Measurements from ENCODE around the gene MAP2K2.
A peak's percentile ranks its signal among the peaks of the same experiment; 100 is the strongest.

MAP2K2 gene

DNA sequence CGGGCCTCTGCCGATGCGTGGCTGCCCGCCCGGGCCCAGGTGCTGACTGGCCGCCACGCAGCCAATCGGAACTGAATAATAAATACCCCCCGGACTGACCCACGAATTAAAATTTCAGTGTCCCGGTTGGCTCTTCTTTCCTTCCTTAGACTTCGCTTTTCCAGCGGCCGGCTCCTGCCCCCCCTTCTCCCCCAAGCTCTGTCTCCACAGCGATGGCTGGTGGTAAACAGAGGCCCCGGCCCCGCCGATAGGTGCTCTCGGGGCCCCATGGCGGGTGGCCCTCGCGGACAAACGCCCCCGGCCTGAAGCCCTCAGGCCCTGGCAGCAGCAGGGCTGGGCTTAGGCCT is 59.8 kb downstream of the MAP2K2 start:
- TF ChIP-seq CTCF (conservative IDR thresholded peaks at IDR 0.05; ENCODE audit: control insufficient read depth, insufficient read depth, low read depth, low read length), result no peak

GRCh38 chr19:4063369-4064148 is 60.4 kb downstream of the MAP2K2 start:
- TF ChIP-seq CTCF (conservative IDR thresholded peaks at IDR 0.05; ENCODE audit: control insufficient read depth, insufficient read depth, low read depth, low read length), result peak; percentile 15
- H3K4me3 ChIP-seq (ENCODE audit: control insufficient read depth, low read depth, low read length), result peak overlapping the region; percentile 73
- DNase-seq (ENCODE audit: low read depth), result no peak

More for the DNA sequence above, 59.8 kb downstream of the MAP2K2 start:
- H3K4me3 ChIP-seq (ENCODE audit: control insufficient read depth, low read depth, low read length), result peak overlapping the region; percentile 73
- peak; percentile 31 for DNase-seq (ENCODE audit: low read depth)

DNA sequence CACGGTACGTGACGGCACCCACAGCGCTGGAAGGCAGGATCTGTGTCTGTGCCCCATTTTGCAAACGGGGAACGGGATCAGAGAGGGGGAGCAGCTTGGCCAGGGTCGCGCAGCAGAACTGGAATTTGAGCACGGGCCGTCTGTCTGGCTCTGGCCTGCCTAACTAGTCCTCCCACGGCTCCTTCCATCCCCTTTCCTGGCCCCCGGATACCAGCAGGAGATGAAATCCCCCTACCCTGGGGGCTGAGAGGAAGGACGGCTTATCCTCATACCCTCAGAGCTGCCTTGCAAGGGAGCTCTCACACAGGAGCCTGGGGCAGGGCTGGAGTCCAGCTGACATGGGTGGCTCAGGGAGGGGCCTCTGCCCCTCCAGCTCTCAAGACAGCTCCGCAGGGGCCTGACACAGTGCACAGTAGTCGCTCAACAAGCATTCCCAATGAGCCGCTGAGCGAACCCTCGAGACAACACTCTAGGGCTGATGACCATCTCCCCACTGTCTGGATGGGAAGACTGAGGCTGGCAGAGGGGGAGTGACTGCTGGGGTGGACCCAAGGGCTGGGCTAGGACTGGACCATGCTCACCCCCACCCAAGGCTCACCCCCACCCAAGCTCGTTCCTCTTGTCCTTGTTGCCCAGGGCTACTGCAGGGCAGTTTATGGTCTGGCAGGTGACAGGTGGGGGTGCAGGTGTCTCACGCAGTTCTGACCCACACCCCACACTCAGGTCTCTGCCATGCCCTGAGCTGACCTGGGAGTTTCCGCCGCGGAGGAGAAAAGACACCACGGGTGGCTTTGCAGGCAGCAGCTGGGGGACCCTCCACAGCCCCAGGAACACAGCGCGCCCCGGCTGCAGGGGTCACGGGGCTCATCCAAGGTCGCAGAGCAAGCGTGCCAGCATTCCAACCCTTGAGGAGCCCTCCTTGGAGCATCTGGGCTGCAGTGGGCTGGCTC is 61.2 kb downstream of the MAP2K2 start:
- peak overlapping the region; percentile 73 for H3K4me3 ChIP-seq (ENCODE audit: control insufficient read depth, low read depth, low read length)
- peak; percentile 35 for DNase-seq (ENCODE audit: low read depth)
- TF ChIP-seq CTCF (conservative IDR thresholded peaks at IDR 0.05; ENCODE audit: control insufficient read depth, insufficient read depth, low read depth, low read length), result no peak

DNA sequence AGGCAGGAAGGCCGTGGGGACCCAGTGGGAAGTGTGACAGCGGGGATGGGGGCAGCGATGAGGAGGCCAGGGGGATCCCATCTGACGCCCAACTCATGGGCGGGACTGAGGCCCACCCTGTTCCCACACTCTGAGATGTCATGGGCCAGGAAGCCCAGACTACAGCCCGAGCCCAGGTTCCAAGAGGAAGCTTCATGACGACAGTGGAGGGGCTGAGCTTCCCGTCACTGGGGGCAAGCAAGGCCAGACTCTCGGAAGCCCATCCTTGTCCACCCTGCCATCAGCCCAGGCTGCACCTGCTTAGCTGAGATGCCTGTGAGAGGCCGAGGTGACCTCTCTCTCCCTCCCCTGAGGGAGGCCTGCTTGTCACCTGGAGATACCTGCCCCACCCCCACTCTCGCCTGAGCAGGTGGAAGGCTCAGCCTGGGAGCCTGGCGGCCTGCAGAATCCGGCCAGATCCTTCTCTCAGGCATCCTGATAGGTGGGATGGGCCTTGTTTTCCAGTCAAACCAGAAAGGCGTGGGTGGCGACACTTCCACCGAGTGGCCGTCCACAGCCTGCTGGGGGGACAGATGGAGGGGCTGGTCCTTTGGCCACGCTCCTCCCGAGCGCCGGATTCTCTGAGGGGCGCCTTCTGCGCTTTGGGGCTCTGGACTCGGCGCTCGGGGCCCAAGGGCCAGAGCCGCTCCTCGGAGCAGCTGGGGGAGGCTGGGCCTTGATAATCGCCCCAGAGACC is 62.1 kb downstream of the MAP2K2 start:
- peak; percentile 31 for DNase-seq (ENCODE audit: low read depth)
- H3K4me3 ChIP-seq (ENCODE audit: control insufficient read depth, low read depth, low read length), result peak overlapping the region; percentile 16
- TF ChIP-seq CTCF (conservative IDR thresholded peaks at IDR 0.05; ENCODE audit: control insufficient read depth, insufficient read depth, low read depth, low read length), result no peak

DNA sequence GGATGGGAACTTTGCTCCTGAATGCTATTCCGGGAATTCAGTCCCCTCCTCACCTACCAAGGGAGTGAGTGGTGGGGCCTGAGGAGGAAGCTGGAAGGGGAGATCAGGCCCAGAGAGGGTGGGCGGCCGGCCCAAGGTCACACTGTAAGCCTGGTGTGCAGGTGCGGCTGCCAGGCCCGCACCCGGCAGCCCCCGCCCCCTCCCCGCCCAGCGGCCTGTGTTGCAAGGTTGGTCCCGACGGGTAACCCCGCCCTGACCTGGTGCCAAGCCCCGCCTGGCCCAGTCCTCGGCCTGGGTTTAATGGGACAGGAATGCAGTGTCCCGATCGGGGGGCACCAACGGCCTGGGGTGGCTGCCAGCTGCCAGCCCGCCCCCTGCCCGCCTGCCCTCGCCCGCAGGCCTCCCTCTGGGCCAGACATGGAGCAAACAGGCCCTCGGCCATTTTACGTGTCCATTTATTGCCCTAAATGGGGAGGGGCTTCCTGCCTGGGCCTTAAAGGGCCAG is 62.7 kb downstream of the MAP2K2 start:
- TF ChIP-seq CTCF (conservative IDR thresholded peaks at IDR 0.05; ENCODE audit: control insufficient read depth, insufficient read depth, low read depth, low read length), result no peak
- H3K4me3 ChIP-seq (ENCODE audit: control insufficient read depth, low read depth, low read length), result peak overlapping the region; percentile 12
- peak; percentile 61 for DNase-seq (ENCODE audit: low read depth)

DNA sequence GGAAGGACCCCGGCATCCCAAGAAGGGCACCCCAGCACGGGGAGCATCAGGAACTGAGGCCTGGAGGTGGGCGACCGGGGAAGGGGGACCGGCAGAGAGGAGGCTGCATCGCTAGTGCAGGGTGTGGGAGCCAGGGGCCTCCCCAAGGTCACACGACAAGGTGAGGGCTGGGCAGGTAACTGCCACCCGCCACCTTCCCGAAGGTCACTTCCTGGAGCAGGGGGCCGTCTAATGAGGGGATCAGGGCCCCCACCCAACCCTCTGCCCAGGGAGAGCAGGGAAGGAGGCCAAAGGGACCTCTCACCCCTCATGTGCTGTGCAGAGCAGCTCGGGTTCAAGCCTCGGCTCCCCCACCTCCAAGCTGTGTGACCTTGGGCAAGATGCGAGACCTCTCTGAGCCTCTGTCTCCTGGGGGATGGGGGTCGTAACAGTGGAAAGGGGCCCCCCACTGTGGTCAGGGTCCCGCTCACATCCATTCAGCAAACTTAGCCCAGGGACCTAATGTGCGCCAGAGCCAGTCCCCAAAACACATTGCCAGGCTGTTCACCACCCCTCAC is 63.2 kb downstream of the MAP2K2 start:
- no peak for TF ChIP-seq CTCF (conservative IDR thresholded peaks at IDR 0.05; ENCODE audit: control insufficient read depth, insufficient read depth, low read depth, low read length)
- H3K4me3 ChIP-seq (ENCODE audit: control insufficient read depth, low read depth, low read length), result peak overlapping the region; percentile 12
- no peak for DNase-seq (ENCODE audit: low read depth)

Data from fibroblast of mammary gland (primary cell).